ENCODE results near the gene GALNT10. TPM values are rescaled to one million over a fixed set of nuclear protein-coding genes. Genes with fewer than 3 reads are reported as not detected.

The GALNT10 gene
- total RNA-seq, 1 donor from 2014 or later, result 11.5 TPM

- Histone ChIP-seq H3K36me3 (peaks cover 29% of the 10 kb centered on the region), H3K4me3 (no peak overlapping the region), H3K27me3 (ENCODE audit: low read depth) (no peaks in the 10 kb centered on the region), H3K4me1 (peaks cover 1% of the 10 kb centered on the region), H3K9me3 (replicated peaks) (no peaks in the 10 kb centered on the region), H3K27ac (replicated peaks) (no peak overlapping the region)
- no peak for DNase-seq
- intact Hi-C loops (cut with micrococcal nuclease), result no loop called here
- no peak for TF ChIP-seq CTCF (IDR thresholded peaks at IDR 0.05; ENCODE audit: borderline replicate concordance)
Observed at GRCh38 chr5:154329062-154329461, 138.5 kb downstream of the GALNT10 start.

DNA sequence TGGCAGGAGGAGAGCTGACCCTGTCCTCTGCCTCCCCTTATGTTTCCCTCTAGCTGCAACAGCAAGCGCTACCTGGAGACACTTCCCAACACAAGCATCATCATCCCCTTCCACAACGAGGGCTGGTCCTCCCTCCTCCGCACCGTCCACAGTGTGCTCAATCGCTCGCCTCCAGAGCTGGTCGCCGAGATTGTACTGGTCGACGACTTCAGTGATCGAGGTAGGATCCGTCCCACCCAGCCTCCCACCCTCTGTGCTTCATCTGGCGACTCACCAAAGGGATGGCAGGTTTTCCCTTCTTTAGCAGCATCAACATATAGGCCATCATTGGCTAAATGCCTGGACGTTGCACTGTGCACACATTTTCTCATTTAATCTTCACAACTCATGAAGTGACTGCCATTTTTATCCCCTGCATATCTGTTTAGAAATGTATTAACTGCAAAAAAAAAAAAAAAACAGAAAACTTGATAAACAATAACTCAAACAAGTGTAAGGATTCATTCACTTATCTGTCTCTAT, 139.0 kb downstream of the GALNT10 start:
- DNase-seq, result no peak
- H3K36me3 ChIP-seq, result peaks cover 29% of the 10 kb centered on the region
- H3K9me3 ChIP-seq (replicated peaks), result no peaks in the 10 kb centered on the region
- H3K27me3 ChIP-seq (ENCODE audit: low read depth), result no peaks in the 10 kb centered on the region
- peaks cover 3% of the 10 kb centered on the region for H3K4me1 ChIP-seq
- no peak overlapping the region for H3K27ac ChIP-seq (replicated peaks)
- TF ChIP-seq CTCF (IDR thresholded peaks at IDR 0.05; ENCODE audit: borderline replicate concordance), result no peak
- H3K4me3 ChIP-seq, result no peak overlapping the region
- intact Hi-C loops (cut with micrococcal nuclease), result no loop called here

DNA sequence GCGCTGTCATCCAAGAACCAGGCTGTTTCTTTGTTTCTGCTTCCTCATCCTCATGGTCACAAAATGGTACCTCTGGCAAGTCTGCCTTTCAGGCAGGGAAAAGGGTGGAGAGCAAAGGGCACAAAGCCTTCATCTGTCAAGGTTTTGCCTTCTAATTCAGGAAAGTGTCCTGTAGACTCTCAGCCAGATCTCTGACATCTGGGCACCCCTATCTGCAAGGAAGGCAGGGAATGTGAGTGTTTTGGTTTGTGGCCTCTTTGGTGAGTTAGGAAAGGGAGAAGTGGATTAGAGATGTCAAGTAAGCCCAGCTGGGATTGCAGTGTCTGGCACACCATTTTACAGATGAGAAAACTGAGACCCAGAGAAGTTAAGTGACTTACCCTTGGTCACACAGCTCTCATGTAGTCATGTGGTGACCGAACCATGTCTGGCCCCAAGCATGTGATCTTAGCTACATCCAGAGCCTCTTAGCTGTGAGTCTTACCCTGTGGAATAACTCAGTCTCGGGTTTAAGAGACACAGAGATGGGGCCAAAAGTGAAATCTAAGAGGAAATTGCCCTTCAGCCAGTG, 139.6 kb downstream of the GALNT10 start:
- no peak for TF ChIP-seq CTCF (IDR thresholded peaks at IDR 0.05; ENCODE audit: borderline replicate concordance)
- no peak for DNase-seq
- no peak overlapping the region for H3K4me3 ChIP-seq
- no peaks in the 10 kb centered on the region for H3K27me3 ChIP-seq (ENCODE audit: low read depth)
- peaks cover 3% of the 10 kb centered on the region for H3K4me1 ChIP-seq
- intact Hi-C loops (cut with micrococcal nuclease), result no loop called here
- H3K27ac ChIP-seq (replicated peaks), result no peak overlapping the region
- H3K36me3 ChIP-seq, result peaks cover 29% of the 10 kb centered on the region
- H3K9me3 ChIP-seq (replicated peaks), result no peaks in the 10 kb centered on the region

DNA sequence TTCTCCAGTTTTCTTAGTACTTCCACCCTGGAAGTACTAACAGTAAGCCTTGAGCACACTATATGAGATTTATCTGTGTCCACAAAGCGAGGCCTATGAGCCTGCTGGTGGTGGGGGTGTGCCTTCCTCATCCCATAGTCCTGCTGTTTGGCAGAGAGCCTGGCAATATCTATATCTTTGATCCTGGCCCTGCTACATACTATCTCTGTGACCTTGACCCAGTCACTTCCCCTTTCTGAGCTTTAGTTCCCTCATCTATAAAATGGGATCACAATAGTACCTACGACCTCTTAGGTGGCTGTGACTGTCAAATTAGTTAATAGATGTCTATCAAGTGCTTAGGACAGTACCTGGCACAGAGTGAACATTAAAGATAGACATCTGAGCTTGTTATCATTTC, 140.7 kb downstream of the GALNT10 start:
- DNase-seq, result no peak
- H3K4me3 ChIP-seq, result no peak overlapping the region
- H3K36me3 ChIP-seq, result peaks cover 30% of the 10 kb centered on the region
- no peaks in the 10 kb centered on the region for H3K27me3 ChIP-seq (ENCODE audit: low read depth)
- no peak for TF ChIP-seq CTCF (IDR thresholded peaks at IDR 0.05; ENCODE audit: borderline replicate concordance)
- peaks cover 3% of the 10 kb centered on the region for H3K4me1 ChIP-seq
- intact Hi-C loops (cut with micrococcal nuclease), result no loop called here
- no peaks in the 10 kb centered on the region for H3K9me3 ChIP-seq (replicated peaks)
- no peak overlapping the region for H3K27ac ChIP-seq (replicated peaks)

GRCh38 chr5:154331924-154332323, 141.4 kb downstream of the GALNT10 start:
- no peaks in the 10 kb centered on the region for H3K9me3 ChIP-seq (replicated peaks)
- intact Hi-C loops (cut with micrococcal nuclease), result no loop called here
- DNase-seq, result no peak
- H3K36me3 ChIP-seq, result peaks cover 35% of the 10 kb centered on the region
- TF ChIP-seq CTCF (IDR thresholded peaks at IDR 0.05; ENCODE audit: borderline replicate concordance), result no peak
- H3K4me3 ChIP-seq, result no peak overlapping the region
- peaks cover 3% of the 10 kb centered on the region for H3K4me1 ChIP-seq
- H3K27ac ChIP-seq (replicated peaks), result no peak overlapping the region
- no peaks in the 10 kb centered on the region for H3K27me3 ChIP-seq (ENCODE audit: low read depth)

Data from left ventricle myocardium inferior (tissue), 1 donor.